HEK293 (cell line): ENCODE results near the gene ADAMTSL5.

ENCODE experiments used
- ZBTB17 ChIP-seq: fragments of 450-650 bp; formaldehyde crosslinking; IDR thresholded peaks from 2 replicates; pipeline ENCODE4 v1.5.1; 2016; ENCODE audit warnings: missing biosample characterization, missing genetic modification characterization
- ZNF692 ChIP-seq: fragments of 450-650 bp; formaldehyde crosslinking; IDR thresholded peaks from 2 replicates; pipeline ENCODE4 v1.5.1; 2016; ENCODE audit warnings: missing biosample characterization, missing genetic modification characterization
- ZNF777 ChIP-seq: fragments of 450-650 bp; formaldehyde crosslinking; IDR thresholded peaks from 2 replicates; pipeline ENCODE4 v1.5.1; 2017; ENCODE audit warnings: missing biosample characterization, missing genetic modification characterization, borderline replicate concordance
- TF ChIP-seq, protein P1 (sequence below): fragments of 450-650 bp; formaldehyde crosslinking; IDR thresholded peaks from 2 replicates; pipeline ENCODE4 v1.5.1; 2016; ENCODE audit warnings: missing biosample characterization, missing genetic modification characterization

GRCh38 chr19:1560286-1560882 is 47.6 kb upstream of the ADAMTSL5 start:
- TF ChIP-seq, protein P1, sequence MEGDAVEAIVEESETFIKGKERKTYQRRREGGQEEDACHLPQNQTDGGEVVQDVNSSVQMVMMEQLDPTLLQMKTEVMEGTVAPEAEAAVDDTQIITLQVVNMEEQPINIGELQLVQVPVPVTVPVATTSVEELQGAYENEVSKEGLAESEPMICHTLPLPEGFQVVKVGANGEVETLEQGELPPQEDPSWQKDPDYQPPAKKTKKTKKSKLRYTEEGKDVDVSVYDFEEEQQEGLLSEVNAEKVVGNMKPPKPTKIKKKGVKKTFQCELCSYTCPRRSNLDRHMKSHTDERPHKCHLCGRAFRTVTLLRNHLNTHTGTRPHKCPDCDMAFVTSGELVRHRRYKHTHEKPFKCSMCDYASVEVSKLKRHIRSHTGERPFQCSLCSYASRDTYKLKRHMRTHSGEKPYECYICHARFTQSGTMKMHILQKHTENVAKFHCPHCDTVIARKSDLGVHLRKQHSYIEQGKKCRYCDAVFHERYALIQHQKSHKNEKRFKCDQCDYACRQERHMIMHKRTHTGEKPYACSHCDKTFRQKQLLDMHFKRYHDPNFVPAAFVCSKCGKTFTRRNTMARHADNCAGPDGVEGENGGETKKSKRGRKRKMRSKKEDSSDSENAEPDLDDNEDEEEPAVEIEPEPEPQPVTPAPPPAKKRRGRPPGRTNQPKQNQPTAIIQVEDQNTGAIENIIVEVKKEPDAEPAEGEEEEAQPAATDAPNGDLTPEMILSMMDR: no peak
- no peak for TF ChIP-seq ZNF692 (tag by site-specific recombination)
- no peak for TF ChIP-seq ZBTB17 (tag by site-specific recombination)
- no peak for TF ChIP-seq ZNF777 (tag by site-specific recombination)
